Neural crest cell (in vitro differentiated cells): ENCODE results near the gene IL36A. TPM values are rescaled to one million over a fixed set of nuclear protein-coding genes. Genes with fewer than 3 reads are reported as not detected.

Experiments used
- DNase-seq: peaks from one replicate; pipeline ENCODE4 v3.0.0; 2021; ENCODE audit warnings: low read depth, mixed read lengths, low spot score
- H3K27ac Mint-ChIP-seq: one replicate; pipeline ENCODE4 v1.8.0; 2021; ENCODE audit warnings: mild to moderate bottlenecking, mixed read lengths; ENCODE audit not compliant: unreplicated experiment
- H3K27me3 Mint-ChIP-seq: 2 replicates; pipeline ENCODE4 v1.8.0; 2021; ENCODE audit warnings: low read depth, mild to moderate bottlenecking, mixed read lengths
- H3K36me3 Mint-ChIP-seq: 2 replicates; pipeline ENCODE4 v1.8.0; 2021; ENCODE audit warnings: low read depth, mild to moderate bottlenecking, mixed read lengths
- H3K4me1 Mint-ChIP-seq: 2 replicates; pipeline ENCODE4 v1.8.0; 2021; ENCODE audit warnings: mixed read lengths
- H3K4me3 Mint-ChIP-seq: one replicate; pipeline ENCODE4 v1.8.0; 2021; ENCODE audit warnings: mild to moderate bottlenecking, mixed read lengths
- H3K9me3 Mint-ChIP-seq: 2 replicates; pipeline ENCODE4 v1.8.0; 2021; ENCODE audit warnings: mixed read lengths
- CTCF ChIP-seq: fragments of 200-600 bp; sonication (generic); conservative IDR thresholded peaks from 2 replicates; pipeline ENCODE4 v1.5.0; 2021; ENCODE audit warnings: antibody characterized with exemption, mild to moderate bottlenecking
- total RNA-seq: library from RNA; stranded (reverse); gene quantifications from 2 replicates; pipeline ENCODE4 v1.2.1, GENCODE V29; 2021

Gene IL36A
- total RNA-seq, 1 donor from 2014 or later, result not detected

- no peak overlapping the region for H3K4me3 Mint-ChIP-seq
- no peak for TF ChIP-seq CTCF
- no peak overlapping the region for H3K27ac Mint-ChIP-seq
- H3K9me3 Mint-ChIP-seq, result peaks cover 17% of the 10 kb centered on the region
- peaks cover 23% of the 10 kb centered on the region for H3K27me3 Mint-ChIP-seq
- DNase-seq, result no peak
- peaks cover 2% of the 10 kb centered on the region for H3K36me3 Mint-ChIP-seq
- H3K4me1 Mint-ChIP-seq, result no peaks in the 10 kb centered on the region
Measured at GRCh38 chr2:113050921-113051895, 45.9 kb downstream of the IL36A start.

- TF ChIP-seq CTCF, result no peak
- no peak within 1 kb of the TSS for H3K27ac Mint-ChIP-seq
- H3K4me3 Mint-ChIP-seq, result no peak within 1 kb of the TSS
- peaks cover 20% of the 10 kb centered on the region for H3K9me3 Mint-ChIP-seq
- DNase-seq, result no peak
- H3K36me3 Mint-ChIP-seq, result peaks cover 2% of the 10 kb centered on the region
- peaks cover 20% of the 10 kb centered on the region for H3K27me3 Mint-ChIP-seq
- H3K4me1 Mint-ChIP-seq, result no peaks in the 10 kb centered on the region
Measured at GRCh38 chr2:113052396-113052917, 47.2 kb downstream of the IL36A start, which contains the start of gene IL36B. TSS of gene IL36B (minus strand) at chr2:113052867.

GRCh38 chr2:113053666-113054065 is 48.4 kb downstream of the IL36A start:
- no peak for DNase-seq
- no peak for TF ChIP-seq CTCF
- Mint-ChIP-seq H3K36me3 (peaks cover 2% of the 10 kb centered on the region), H3K4me3 (no peak overlapping the region), H3K4me1 (no peaks in the 10 kb centered on the region), H3K27me3 (peaks cover 23% of the 10 kb centered on the region), H3K9me3 (peaks cover 20% of the 10 kb centered on the region), H3K27ac (no peak overlapping the region)

DNA sequence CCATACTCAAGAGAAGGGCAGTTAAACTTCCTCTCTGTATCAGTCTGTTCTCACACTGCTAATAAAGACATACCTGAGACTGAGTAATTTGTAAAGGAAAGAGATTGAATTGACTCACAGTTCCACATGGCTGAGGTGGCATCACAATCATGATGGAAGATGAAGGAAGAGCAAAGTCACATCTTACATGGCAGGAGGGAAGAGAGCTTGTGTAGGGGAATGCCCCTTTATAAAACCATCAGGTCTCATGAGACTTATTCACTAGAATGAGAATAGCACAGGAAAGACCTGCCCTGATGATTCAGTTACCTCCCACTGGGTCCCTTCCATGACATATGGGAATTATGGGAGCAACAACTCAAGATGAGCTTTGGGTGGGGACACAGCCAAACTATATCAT is 48.8 kb downstream of the IL36A start:
- H3K27me3 Mint-ChIP-seq, result peaks cover 21% of the 10 kb centered on the region
- no peak overlapping the region for H3K4me3 Mint-ChIP-seq
- TF ChIP-seq CTCF, result no peak
- no peak overlapping the region for H3K27ac Mint-ChIP-seq
- peaks cover 19% of the 10 kb centered on the region for H3K9me3 Mint-ChIP-seq
- no peak for DNase-seq
- H3K4me1 Mint-ChIP-seq, result no peaks in the 10 kb centered on the region
- H3K36me3 Mint-ChIP-seq, result peaks cover 2% of the 10 kb centered on the region

DNA sequence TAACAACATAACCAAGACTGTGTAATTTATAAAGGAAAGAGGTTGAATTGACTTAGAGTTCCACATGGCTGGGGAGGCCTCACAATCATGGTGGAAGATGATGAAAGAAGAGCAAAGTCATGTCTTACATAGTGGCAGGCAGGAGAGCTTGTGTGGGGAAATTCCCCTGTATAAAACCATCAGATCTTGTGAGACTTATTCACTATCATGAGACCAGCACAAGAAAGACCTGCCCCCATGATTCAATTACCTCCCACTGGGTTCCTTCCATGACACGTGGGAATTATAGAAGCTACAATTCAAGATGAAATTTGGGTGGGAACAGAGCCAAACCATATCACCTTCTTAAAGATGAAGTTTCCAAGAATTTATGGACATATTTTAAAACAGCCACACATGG is 51.3 kb downstream of the IL36A start:
- H3K27ac Mint-ChIP-seq, result no peak overlapping the region
- H3K36me3 Mint-ChIP-seq, result peaks cover 2% of the 10 kb centered on the region
- no peak overlapping the region for H3K4me3 Mint-ChIP-seq
- H3K4me1 Mint-ChIP-seq, result no peaks in the 10 kb centered on the region
- TF ChIP-seq CTCF, result no peak
- DNase-seq, result no peak
- peaks cover 18% of the 10 kb centered on the region for H3K9me3 Mint-ChIP-seq
- peaks cover 20% of the 10 kb centered on the region for H3K27me3 Mint-ChIP-seq
